ENCODE results near the gene SLC37A1. TPM values are rescaled to one million over a fixed set of nuclear protein-coding genes. Genes with fewer than 3 reads are reported as not detected.

SLC37A1 gene
- total RNA-seq, 1 donor from 2014 or later = 4.8 TPM

- DNase-seq (ENCODE audit: low spot score) = no peak
- Mint-ChIP-seq H3K36me3 (ENCODE audit: low read depth) (peaks cover 17% of the 10 kb centered on the region), H3K4me3 (ENCODE audit: unreplicated experiment) (no peak overlapping the region), H3K4me1 (ENCODE audit: low read depth) (no peaks in the 10 kb centered on the region), H3K9me3 (ENCODE audit: low read depth) (no peaks in the 10 kb centered on the region), H3K27ac (ENCODE audit: unreplicated experiment) (no peak overlapping the region), H3K27me3 (ENCODE audit: low read depth) (no peaks in the 10 kb centered on the region)
- TF ChIP-seq CTCF (IDR thresholded peaks at IDR 0.05) = no peak
These were observed 30.9 kb downstream of the SLC37A1 start for GRCh38 chr21:42544544-42544943.

GRCh38 chr21:42545317-42545716 is 31.7 kb downstream of the SLC37A1 start:
- no peaks in the 10 kb centered on the region for H3K9me3 Mint-ChIP-seq (ENCODE audit: low read depth)
- H3K36me3 Mint-ChIP-seq (ENCODE audit: low read depth) = peaks cover 14% of the 10 kb centered on the region

GRCh38 chr21:42545745-42546144 is 32.1 kb downstream of the SLC37A1 start:
- no peak for TF ChIP-seq CTCF (IDR thresholded peaks at IDR 0.05)
- Mint-ChIP-seq H3K27me3 (ENCODE audit: low read depth) (no peaks in the 10 kb centered on the region), H3K9me3 (ENCODE audit: low read depth) (no peaks in the 10 kb centered on the region), H3K27ac (ENCODE audit: unreplicated experiment) (no peak overlapping the region), H3K4me3 (ENCODE audit: unreplicated experiment) (no peak overlapping the region), H3K36me3 (ENCODE audit: low read depth) (peaks cover 15% of the 10 kb centered on the region), H3K4me1 (ENCODE audit: low read depth) (no peaks in the 10 kb centered on the region)
- DNase-seq (ENCODE audit: low spot score) = no peak

More at GRCh38 chr21:42545317-42545716, 31.7 kb downstream of the SLC37A1 start:
- Mint-ChIP-seq H3K27ac (ENCODE audit: unreplicated experiment) (no peak overlapping the region), H3K4me1 (ENCODE audit: low read depth) (no peaks in the 10 kb centered on the region), H3K27me3 (ENCODE audit: low read depth) (no peaks in the 10 kb centered on the region), H3K4me3 (ENCODE audit: unreplicated experiment) (no peak overlapping the region)
- no peak for DNase-seq (ENCODE audit: low spot score)
- TF ChIP-seq CTCF (IDR thresholded peaks at IDR 0.05) = no peak

- H3K9me3 Mint-ChIP-seq (ENCODE audit: low read depth) = no peaks in the 10 kb centered on the region
- no peak overlapping the region for H3K4me3 Mint-ChIP-seq (ENCODE audit: unreplicated experiment)
- peaks cover 19% of the 10 kb centered on the region for H3K36me3 Mint-ChIP-seq (ENCODE audit: low read depth)
- no peaks in the 10 kb centered on the region for H3K27me3 Mint-ChIP-seq (ENCODE audit: low read depth)
- TF ChIP-seq CTCF (IDR thresholded peaks at IDR 0.05) = no peak
- H3K4me1 Mint-ChIP-seq (ENCODE audit: low read depth) = no peaks in the 10 kb centered on the region
- H3K27ac Mint-ChIP-seq (ENCODE audit: unreplicated experiment) = no peak overlapping the region
- no peak for DNase-seq (ENCODE audit: low spot score)
These were observed 32.8 kb downstream of the SLC37A1 start for GRCh38 chr21:42546433-42546832.

- no peaks in the 10 kb centered on the region for H3K9me3 Mint-ChIP-seq (ENCODE audit: low read depth)
- no peak overlapping the region for H3K27ac Mint-ChIP-seq (ENCODE audit: unreplicated experiment)
- TF ChIP-seq CTCF (IDR thresholded peaks at IDR 0.05) = no peak
- H3K36me3 Mint-ChIP-seq (ENCODE audit: low read depth) = peaks cover 21% of the 10 kb centered on the region
- no peaks in the 10 kb centered on the region for H3K27me3 Mint-ChIP-seq (ENCODE audit: low read depth)
- H3K4me1 Mint-ChIP-seq (ENCODE audit: low read depth) = no peaks in the 10 kb centered on the region
- no peak for DNase-seq (ENCODE audit: low spot score)
- H3K4me3 Mint-ChIP-seq (ENCODE audit: unreplicated experiment) = no peak overlapping the region
These were observed 33.6 kb downstream of the SLC37A1 start for GRCh38 chr21:42547001-42547905.

Measured in chondrocyte (in vitro differentiated cells).